Epithelial cell of proximal tubule (primary cell): ENCODE measurements around the gene PCBD1. TPM values are rescaled to one million over a fixed set of nuclear protein-coding genes. Genes with fewer than 3 reads are reported as not detected.

Experiments used
- DNase-seq: peaks from one replicate; pipeline ENCODE4 v3.0.0-alpha.2; 2011; ENCODE audit warnings: low read depth
- H3K4me3 ChIP-seq: 2 replicates; pipeline ENCODE4 v1.5.1; 2011; ENCODE audit warnings: low read depth, mild to moderate bottlenecking, low read length
- CTCF ChIP-seq: conservative IDR thresholded peaks from 2 replicates; pipeline ENCODE4 v1.5.1; 2012; ENCODE audit warnings: low read depth, mild to moderate bottlenecking, low read length
- total RNA-seq: library from RNA; depleted of rRNA; stranded (reverse); fragments of >200 nt; gene quantifications from 2 replicates; pipeline ENCODE4 v1.2.3, GENCODE V29; 2015

The PCBD1 gene
- total RNA-seq, 1 donor from 2014 or later, result 122 TPM

- no peak overlapping the region for H3K4me3 ChIP-seq
- no peak for TF ChIP-seq CTCF
- no peak for DNase-seq
These were observed 28.9 kb upstream of the PCBD1 start for GRCh38 chr10:70917226-70917625.

- DNase-seq, result no peak
- H3K4me3 ChIP-seq, result no peak overlapping the region
- no peak for TF ChIP-seq CTCF
These were observed 27.9 kb upstream of the PCBD1 start for GRCh38 chr10:70916241-70916640.

GRCh38 chr10:70915806-70916205, 27.4 kb upstream of the PCBD1 start:
- H3K4me3 ChIP-seq, result no peak overlapping the region
- no peak for DNase-seq
- TF ChIP-seq CTCF, result no peak

- no peak for DNase-seq
- TF ChIP-seq CTCF, result no peak
- no peak overlapping the region for H3K4me3 ChIP-seq
These were observed 26.8 kb upstream of the PCBD1 start for GRCh38 chr10:70915206-70915605.

GRCh38 chr10:70914316-70914864, 26.0 kb upstream of the PCBD1 start:
- no peak for DNase-seq
- no peak overlapping the region for H3K4me3 ChIP-seq
- TF ChIP-seq CTCF, result no peak

- TF ChIP-seq CTCF, result no peak
- DNase-seq, result no peak
- no peak overlapping the region for H3K4me3 ChIP-seq
These were observed 25.5 kb upstream of the PCBD1 start for GRCh38 chr10:70913893-70914240.

- DNase-seq, result no peak
- no peak overlapping the region for H3K4me3 ChIP-seq
- TF ChIP-seq CTCF, result no peak
These were observed 25.0 kb upstream of the PCBD1 start for GRCh38 chr10:70913191-70913892.
